H9 (cell line): Measurements from ENCODE around the gene ADGRE1. TPM values are rescaled to one million over a fixed set of nuclear protein-coding genes. Genes with fewer than 3 reads are reported as not detected.
"Not testable (repeated sequence)": the region's sequence is repeated elsewhere in the genome, so short reads cannot be mapped to it uniquely, and the experiment has no call there.

ENCODE experiments used
- DNase-seq: peaks from one replicate; pipeline ENCODE4 v3.0.0-alpha.2; 2017
- H2AFZ ChIP-seq: one replicate; pipeline ENCODE4 v1.6.1; 2013; ENCODE audit warnings: mild to moderate bottlenecking, low read length, control low read depth, moderate library complexity
- H2AK5ac ChIP-seq: 2 replicates; pipeline ENCODE4 v1.6.1; 2013; ENCODE audit warnings: low read length, control low read depth, mixed read lengths; ENCODE audit not compliant: insufficient read length
- H2BK120ac ChIP-seq: one replicate; pipeline ENCODE4 v1.6.1; 2013; ENCODE audit warnings: low read depth, mild to moderate bottlenecking, low read length, control low read depth, inconsistent platforms; ENCODE audit not compliant: poor library complexity, severe bottlenecking
- H2BK12ac ChIP-seq: 2 replicates; pipeline ENCODE4 v1.6.1; 2013; ENCODE audit warnings: low read length, control low read depth, mixed read lengths, low read depth; ENCODE audit not compliant: insufficient read length
- H2BK15ac ChIP-seq: 2 replicates; pipeline ENCODE4 v1.6.1; 2013; ENCODE audit warnings: low read depth, low read length, control low read depth
- H2BK20ac ChIP-seq: one replicate; pipeline ENCODE4 v1.6.1; 2013; ENCODE audit warnings: low read depth, mild to moderate bottlenecking, low read length, control low read depth, inconsistent platforms; ENCODE audit not compliant: poor library complexity, severe bottlenecking
- H2BK5ac ChIP-seq: 2 replicates; pipeline ENCODE4 v1.6.1; 2013; ENCODE audit warnings: low read length, control low read depth, mixed read lengths; ENCODE audit not compliant: insufficient read length
- H3K14ac ChIP-seq: 2 replicates; pipeline ENCODE4 v1.6.1; 2013; ENCODE audit warnings: low read length, control low read depth; ENCODE audit not compliant: insufficient read depth
- H3K18ac ChIP-seq: 2 replicates; pipeline ENCODE4 v1.6.1; 2013; ENCODE audit warnings: low read depth, mild to moderate bottlenecking, mixed read lengths, low read length, control low read depth; ENCODE audit not compliant: insufficient read length
- H3K23ac ChIP-seq: 2 replicates; pipeline ENCODE4 v1.6.1; 2013; ENCODE audit warnings: low read length, control low read depth, mixed read lengths, low read depth; ENCODE audit not compliant: insufficient read length
- H3K23me2 ChIP-seq: 2 replicates; pipeline ENCODE4 v1.6.1; 2013; ENCODE audit warnings: low read depth, mild to moderate bottlenecking, mixed read lengths, low read length, control low read depth; ENCODE audit not compliant: insufficient read length, poor library complexity, severe bottlenecking
- H3K27ac ChIP-seq: 2 replicates; pipeline ENCODE4 v1.5.1; 2013; ENCODE audit warnings: low read length, control low read depth, mixed read lengths, low read depth; ENCODE audit not compliant: insufficient read length
- H3K27me3 ChIP-seq: 2 replicates; pipeline ENCODE4 v1.6.1; 2013; ENCODE audit warnings: low read length, control low read depth, inconsistent platforms; ENCODE audit not compliant: insufficient read depth
- H3K4ac ChIP-seq: 2 replicates; pipeline ENCODE4 v1.6.1; 2013; ENCODE audit warnings: low read depth, mild to moderate bottlenecking, control low read depth, inconsistent platforms, low read length, moderate library complexity
- H3K4me1 ChIP-seq: 2 replicates; pipeline ENCODE4 v1.6.1; 2013; ENCODE audit warnings: low read length, control low read depth, inconsistent platforms; ENCODE audit not compliant: insufficient read depth
- H3K4me2 ChIP-seq: 2 replicates; pipeline ENCODE4 v1.6.1; 2013; ENCODE audit warnings: low read length, control low read depth, mixed read lengths; ENCODE audit not compliant: insufficient read length, insufficient read depth
- H3K56ac ChIP-seq: 2 replicates; pipeline ENCODE4 v1.6.1; 2013; ENCODE audit warnings: low read depth, mild to moderate bottlenecking, mixed read lengths, low read length, control low read depth; ENCODE audit not compliant: insufficient read length
- H3K79me1 ChIP-seq: 2 replicates; pipeline ENCODE4 v1.6.1; 2013; ENCODE audit warnings: low read depth, mild to moderate bottlenecking, moderate library complexity, low read length, control low read depth, inconsistent platforms; ENCODE audit not compliant: insufficient read depth, poor library complexity, severe bottlenecking
- H3K79me2 ChIP-seq: 2 replicates; pipeline ENCODE4 v1.6.1; 2013; ENCODE audit warnings: low read length, control low read depth, inconsistent platforms; ENCODE audit not compliant: insufficient read depth
- H3K9ac ChIP-seq: 2 replicates; pipeline ENCODE4 v1.6.1; 2013; ENCODE audit warnings: low read length, control low read depth, mixed read lengths; ENCODE audit not compliant: insufficient read length; ENCODE audit errors: extremely low read depth
- H3K9me3 ChIP-seq: one replicate; pipeline ENCODE4 v1.6.1; 2013; ENCODE audit warnings: low read depth, low read length, inconsistent platforms; ENCODE audit not compliant: control insufficient read depth
- H3T11ph ChIP-seq: one replicate; pipeline ENCODE4 v1.6.1; 2013; ENCODE audit warnings: mild to moderate bottlenecking, low read length, control low read depth, inconsistent platforms
- H4K20me1 ChIP-seq: one replicate; pipeline ENCODE4 v1.6.1; 2013; ENCODE audit not compliant: control insufficient read depth, insufficient read length, insufficient read depth
- H4K5ac ChIP-seq: 2 replicates; pipeline ENCODE4 v1.6.1; 2013; ENCODE audit warnings: low read depth, mild to moderate bottlenecking, mixed read lengths, low read length, control low read depth; ENCODE audit not compliant: insufficient read length
- H4K8ac ChIP-seq: replicated peaks from 2 replicates; pipeline ENCODE4 v1.6.1; 2013; ENCODE audit warnings: low read length, control low read depth, mixed read lengths, low read depth; ENCODE audit not compliant: insufficient read length
- H4K91ac ChIP-seq: 2 replicates; pipeline ENCODE4 v1.6.1; 2013; ENCODE audit warnings: low read depth, mild to moderate bottlenecking, moderate library complexity, mixed read lengths, low read length, control low read depth; ENCODE audit not compliant: insufficient read length
- H3K27ac Mint-ChIP-seq, 3 experiments: 2 replicates in 2 of 3; 3 replicates in 1 of 3; pipeline ENCODE4 v1.8.0; 2020 to 2021; ENCODE audit warnings: mixed read lengths in 3 of 3, mild to moderate bottlenecking in 1 of 3, moderate library complexity in 1 of 3
- H3K27me3 Mint-ChIP-seq: 2 replicates; pipeline ENCODE4 v1.8.0; 2021; ENCODE audit warnings: low read depth, mild to moderate bottlenecking, moderate library complexity, mixed read lengths
- H3K36me3 Mint-ChIP-seq, 3 experiments: 2 replicates in 2 of 3; 3 replicates in 1 of 3; pipeline ENCODE4 v1.8.0; 2020 to 2021; ENCODE audit warnings: low read depth in 3 of 3, mixed read lengths in 3 of 3; ENCODE audit not compliant: insufficient read depth in 1 of 3
- H3K4me1 Mint-ChIP-seq, 2 experiments: 2 replicates each; pipeline ENCODE4 v1.8.0; 2020; ENCODE audit warnings: mixed read lengths in 2 of 2
- H3K4me3 Mint-ChIP-seq, 2 experiments: 2 replicates in 1 of 2; 3 replicates in 1 of 2; pipeline ENCODE4 v1.8.0; 2020 to 2021; ENCODE audit warnings: mild to moderate bottlenecking in 2 of 2, mixed read lengths in 2 of 2, moderate library complexity in 1 of 2
- H3K9me3 Mint-ChIP-seq, 2 experiments: 2 replicates in 1 of 2; 3 replicates in 1 of 2; pipeline ENCODE4 v1.8.0; 2020; ENCODE audit warnings: mild to moderate bottlenecking in 2 of 2, mixed read lengths in 2 of 2, moderate library complexity in 1 of 2
- CTCF ChIP-seq: fragments of 200-600 bp; sonication (generic); conservative IDR thresholded peaks from 3 replicates; pipeline ENCODE4 v1.8.0; 2021; ENCODE audit warnings: antibody characterized with exemption, mild to moderate bottlenecking
- WGBS: extraction: QIAGEN DNeasy Blood & Tissue Kit; methylation state at CpG from one replicate; pipeline ENCODE4 v1.1.7; 2013; ENCODE audit warnings: missing lambda C conversion rate, low lambda C conversion rate, mixed read lengths; ENCODE audit not compliant: insufficient read length; ENCODE audit errors: extremely low coverage; 5-methylcytosine and 5-hydroxymethylcytosine counted together
- total RNA-seq: library from RNA; stranded (reverse); gene quantifications from 2 replicates; pipeline ENCODE4 v1.2.1, GENCODE V29; 2021

The ADGRE1 gene
- total RNA-seq, 1 experiment from 2014 or later = not detected

GRCh38 chr19:6868351-6868750, 19.0 kb upstream of the ADGRE1 start:
- Mint-ChIP-seq H3K4me3 (no peak overlapping the region), H3K27ac (no peak overlapping the region; a peak in 1 of 7 replicates), H3K27me3 (peaks cover 12% of the 10 kb centered on the region), H3K4me1 (no peaks in the 10 kb centered on the region), H3K9me3 (peaks cover 29 to 72% of the 10 kb centered on the region in 2 experiments), H3K36me3 (no peaks in the 10 kb centered on the region; a peak in 2 of 7 replicates)
- no CpG with 5 or more reads among the region's 4 CpGs for WGBS
- H3K9ac ChIP-seq = no peak overlapping the region
- H2BK15ac ChIP-seq = no peak overlapping the region
- H3K27ac ChIP-seq = no peak overlapping the region
- H3K23me2 ChIP-seq = no peaks in the 10 kb centered on the region
- no peak overlapping the region for H2AK5ac ChIP-seq
- no peaks in the 10 kb centered on the region for H3K9me3 ChIP-seq
- no peak overlapping the region for H3K56ac ChIP-seq
- no peak overlapping the region for H2BK120ac ChIP-seq
- no peak overlapping the region for H3K18ac ChIP-seq
- H3K79me2 ChIP-seq = no peaks in the 10 kb centered on the region
- no peak overlapping the region for H4K5ac ChIP-seq
- H4K8ac ChIP-seq = no peak overlapping the region
- H3K4ac ChIP-seq = no peak overlapping the region
- no peaks in the 10 kb centered on the region; the same call in 1 of the 2 replicates for H3K4me1 ChIP-seq
- H3K4me2 ChIP-seq = no peak overlapping the region
- H3K27me3 ChIP-seq = no peaks in the 10 kb centered on the region
- no peaks in the 10 kb centered on the region for H3K79me1 ChIP-seq
- no peak overlapping the region for H3T11ph ChIP-seq
- TF ChIP-seq CTCF = no peak
- H3K23ac ChIP-seq = no peak overlapping the region
- H3K14ac ChIP-seq = no peak overlapping the region
- DNase-seq = no peak
- H4K91ac ChIP-seq = no peak overlapping the region
- H2AFZ ChIP-seq = no peak overlapping the region
- no peak overlapping the region for H2BK5ac ChIP-seq
- no peak overlapping the region for H2BK20ac ChIP-seq
- H4K20me1 ChIP-seq = no peaks in the 10 kb centered on the region
- H2BK12ac ChIP-seq = no peak overlapping the region

GRCh38 chr19:6869151-6869882, 18.1 kb upstream of the ADGRE1 start:
- not testable (repeated sequence) for H3K27ac Mint-ChIP-seq, H3K18ac ChIP-seq, H3K4me2 ChIP-seq, H3K27ac ChIP-seq, H3T11ph ChIP-seq, H2BK5ac ChIP-seq, H4K91ac ChIP-seq, H2AK5ac ChIP-seq, H3K14ac ChIP-seq, H4K20me1 ChIP-seq, H4K5ac ChIP-seq, H2BK15ac ChIP-seq, H3K4me3 Mint-ChIP-seq, H3K36me3 Mint-ChIP-seq, H4K8ac ChIP-seq, H3K9ac ChIP-seq, H3K9me3 ChIP-seq, H3K27me3 ChIP-seq, H3K23me2 ChIP-seq, H2AFZ ChIP-seq, H3K23ac ChIP-seq, H2BK120ac ChIP-seq, H3K4ac ChIP-seq, H2BK20ac ChIP-seq, H3K4me1 ChIP-seq, H3K56ac ChIP-seq, H3K4me1 Mint-ChIP-seq, H3K79me2 ChIP-seq, DNase-seq, H3K79me1 ChIP-seq, H2BK12ac ChIP-seq
- peaks cover 12% of the 10 kb centered on the region for H3K27me3 Mint-ChIP-seq
- H3K9me3 Mint-ChIP-seq = peaks cover 38 to 76% of the 10 kb centered on the region in 2 experiments
- WGBS = no CpG with 5 or more reads among the region's 22 CpGs
